WTC11 (cell line): ENCODE data around the gene CHRM5. TPM values are rescaled to one million over a fixed set of nuclear protein-coding genes. Genes with fewer than 3 reads are reported as not detected.

ENCODE experiments used
- ATAC-seq: fragments of 200-7000 bp; cut with Tn5 transposase; 2 replicates; pipeline ENCODE4 v1.10.0; 2021; ENCODE audit warnings: mild to moderate bottlenecking, moderate library complexity
- CTCF ChIA-PET: fragments of 300-600 bp; sonication (Branson Sonifier 250); formaldehyde crosslinking; loops from one replicate; lab custom pipeline; 2021; ENCODE audit warnings: antibody characterized with exemption; lab: Charles Lee
- POLR2A ChIA-PET: fragments of 350-600 bp; sonication (Branson Sonifier 250); formaldehyde crosslinking; loops from one replicate; lab custom pipeline; 2021; ENCODE audit warnings: antibody characterized with exemption; lab: Charles Lee
- DNase-seq: peaks from one replicate; pipeline ENCODE4 v3.0.0; 2021; ENCODE audit warnings: low spot score
- H3K27ac Mint-ChIP-seq: 2 replicates; pipeline ENCODE4 v1.8.0; 2021; ENCODE audit warnings: mixed read lengths
- H3K27me3 Mint-ChIP-seq: 2 replicates; pipeline ENCODE4 v1.8.0; 2021; ENCODE audit warnings: low read depth, mild to moderate bottlenecking, moderate library complexity, mixed read lengths
- H3K36me3 Mint-ChIP-seq: 2 replicates; pipeline ENCODE4 v1.8.0; 2021; ENCODE audit warnings: mixed read lengths
- H3K4me1 Mint-ChIP-seq: 2 replicates; pipeline ENCODE4 v1.8.0; 2022; ENCODE audit warnings: mixed read lengths
- H3K4me3 Mint-ChIP-seq: 2 replicates; pipeline ENCODE4 v1.8.0; 2021; ENCODE audit warnings: mild to moderate bottlenecking, moderate library complexity, mixed read lengths
- H3K9me3 Mint-ChIP-seq: 2 replicates; pipeline ENCODE4 v1.8.0; 2021; ENCODE audit warnings: mixed read lengths
- ARID4B ChIP-seq: sonication (generic); formaldehyde crosslinking; IDR thresholded peaks from 2 replicates; pipeline ENCODE4 v1.8.0; 2023; ENCODE audit warnings: missing genetic modification reagents, mild to moderate bottlenecking, borderline replicate concordance
- ATF3 ChIP-seq: sonication (generic); formaldehyde crosslinking; conservative IDR thresholded peaks from 2 replicates; pipeline ENCODE4 v1.8.1; 2022; ENCODE audit warnings: mild to moderate bottlenecking, missing genetic modification reagents
- CREB1 ChIP-seq: sonication (generic); formaldehyde crosslinking; IDR thresholded peaks from 2 replicates; pipeline ENCODE4 v1.8.0; 2023; ENCODE audit warnings: mild to moderate bottlenecking, missing genetic modification reagents
- ELF4 ChIP-seq: sonication (generic); formaldehyde crosslinking; IDR thresholded peaks from 2 replicates; pipeline ENCODE4 v1.8.1; 2022; ENCODE audit warnings: low read depth, mild to moderate bottlenecking, moderate library complexity, missing genetic modification reagents
- EMX1 ChIP-seq: fragments of 250-450 bp; sonication (Bioruptor Pico); IDR thresholded peaks from 2 replicates; pipeline ENCODE4 v1.8.0; 2021; ENCODE audit warnings: mild to moderate bottlenecking
- ESRRA ChIP-seq: sonication (generic); formaldehyde crosslinking; IDR thresholded peaks from 2 replicates; pipeline ENCODE4 v1.8.1; 2022; ENCODE audit warnings: mild to moderate bottlenecking, missing genetic modification reagents, borderline replicate concordance
- FOXJ3 ChIP-seq: sonication (generic); formaldehyde crosslinking; IDR thresholded peaks from 2 replicates; pipeline ENCODE4 v1.9.0; 2021; ENCODE audit warnings: missing genetic modification reagents, mild to moderate bottlenecking, borderline replicate concordance
- IRF2 ChIP-seq: sonication (generic); formaldehyde crosslinking; IDR thresholded peaks from 2 replicates; pipeline ENCODE4 v1.8.0; 2022; ENCODE audit warnings: low read depth, missing genetic modification reagents, borderline replicate concordance
- KAT7 ChIP-seq: sonication (generic); formaldehyde crosslinking; IDR thresholded peaks from 2 replicates; pipeline ENCODE4 v1.8.1; 2023; ENCODE audit warnings: missing genetic modification reagents, mild to moderate bottlenecking, borderline replicate concordance
- NR3C1 ChIP-seq: sonication (generic); formaldehyde crosslinking; conservative IDR thresholded peaks from 2 replicates; pipeline ENCODE4 v1.8.1; 2023; ENCODE audit warnings: low read depth, mild to moderate bottlenecking, missing genetic modification reagents
- OVOL2 ChIP-seq: fragments of 250-450 bp; sonication (Bioruptor Pico); IDR thresholded peaks from 2 replicates; pipeline ENCODE4 v1.9.0; 2021; ENCODE audit warnings: mild to moderate bottlenecking, borderline replicate concordance
- PREB ChIP-seq: sonication (generic); formaldehyde crosslinking; IDR thresholded peaks from 2 replicates; pipeline ENCODE4 v1.8.1; 2022; ENCODE audit warnings: mild to moderate bottlenecking, missing genetic modification reagents, moderate library complexity, borderline replicate concordance
- TEAD4 ChIP-seq: sonication (generic); formaldehyde crosslinking; IDR thresholded peaks from 2 replicates; pipeline ENCODE4 v1.8.0; 2022; ENCODE audit warnings: mild to moderate bottlenecking, missing genetic modification reagents
- TP53 ChIP-seq: sonication (generic); formaldehyde crosslinking; IDR thresholded peaks from 2 replicates; pipeline ENCODE4 v1.8.1; 2023; ENCODE audit warnings: mild to moderate bottlenecking, missing genetic modification reagents
- USF2 ChIP-seq: sonication (generic); formaldehyde crosslinking; IDR thresholded peaks from 2 replicates; pipeline ENCODE4 v1.8.1; 2023; ENCODE audit warnings: mild to moderate bottlenecking, missing genetic modification reagents, moderate library complexity
- ZNF121 ChIP-seq: sonication (generic); formaldehyde crosslinking; IDR thresholded peaks from 2 replicates; pipeline ENCODE4 v1.8.0; 2023; ENCODE audit warnings: missing genetic modification reagents
- ZNF138 ChIP-seq: sonication (generic); formaldehyde crosslinking; conservative IDR thresholded peaks from 2 replicates; pipeline ENCODE4 v1.8.1; 2022; ENCODE audit warnings: mild to moderate bottlenecking, moderate library complexity, missing genetic modification reagents
- ZNF219 ChIP-seq: sonication (generic); formaldehyde crosslinking; IDR thresholded peaks from 2 replicates; pipeline ENCODE4 v1.8.0; 2023; ENCODE audit warnings: missing genetic modification reagents, mild to moderate bottlenecking, borderline replicate concordance
- ZNF416 ChIP-seq: fragments of 250-450 bp; sonication (Bioruptor Pico); IDR thresholded peaks from 2 replicates; pipeline ENCODE4 v1.9.0; 2021; ENCODE audit warnings: mild to moderate bottlenecking, inconsistent platforms
- ZSCAN18 ChIP-seq: fragments of 250-450 bp; sonication (Bioruptor Pico); IDR thresholded peaks from 2 replicates; pipeline ENCODE4 v2.1.2; 2022; ENCODE audit warnings: mild to moderate bottlenecking, moderate library complexity
- total RNA-seq: library from RNA; stranded (reverse); gene quantifications from 3 replicates; pipeline ENCODE4 v1.2.3, GENCODE V29; 2021

CHRM5 gene
- total RNA-seq, 1 experiment from 2014 or later = not detected

GRCh38 chr15:33956397-33956796 is 11.9 kb upstream of the CHRM5 start (continued):
- no peak for TF ChIP-seq ARID4B (CRISPR knock-in tag)
- TF ChIP-seq OVOL2 (CRISPR knock-in tag) = no peak
- no peak for TF ChIP-seq IRF2 (CRISPR knock-in tag)
- TF ChIP-seq ZSCAN18 (CRISPR knock-in tag) = no peak
- no peak for TF ChIP-seq NR3C1 (CRISPR knock-in tag)
- TF ChIP-seq ESRRA = no peak

- Mint-ChIP-seq H3K4me1 (no peaks in the 10 kb centered on the region), H3K36me3 (no peaks in the 10 kb centered on the region), H3K27me3 (no peaks in the 10 kb centered on the region), H3K27ac (no peak overlapping the region), H3K9me3 (no peaks in the 10 kb centered on the region), H3K4me3 (no peak overlapping the region)
- ChIA-PET POLR2A (no interaction called here), CTCF (no interaction called here)
- ATAC-seq (no peak), DNase-seq (no peak)
- TF ChIP-seq TP53 (CRISPR knock-in tag) (no peak), ZSCAN18 (CRISPR knock-in tag) (no peak), KAT7 (CRISPR knock-in tag) (no peak), TEAD4 (CRISPR knock-in tag) (no peak), ZNF219 (CRISPR knock-in tag) (no peak), ATF3 (CRISPR knock-in tag) (no peak), PREB (CRISPR knock-in tag) (no peak), EMX1 (CRISPR knock-in tag) (no peak), FOXJ3 (no peak), IRF2 (CRISPR knock-in tag) (no peak), ARID4B (CRISPR knock-in tag) (no peak), ZNF416 (CRISPR knock-in tag) (no peak), CREB1 (no peak), ELF4 (CRISPR knock-in tag) (no peak), ZNF138 (no peak), USF2 (CRISPR knock-in tag) (no peak), ZNF121 (CRISPR knock-in tag) (no peak)
Observed at GRCh38 chr15:33959844-33960548, 8.3 kb upstream of the CHRM5 start.
